Measurements from ENCODE around the gene HSBP1L1.

The HSBP1L1 gene

GRCh38 chr18:79937103-79937860 lies 27.2 kb upstream of the HSBP1L1 start:
- no peak overlapping the region for H3K4me3 ChIP-seq (ENCODE audit: low read depth, low read length)
- no peak for TF ChIP-seq CTCF (IDR thresholded peaks at IDR 0.05; ENCODE audit: borderline replicate concordance, insufficient read depth, low read depth, low read length)

DNA sequence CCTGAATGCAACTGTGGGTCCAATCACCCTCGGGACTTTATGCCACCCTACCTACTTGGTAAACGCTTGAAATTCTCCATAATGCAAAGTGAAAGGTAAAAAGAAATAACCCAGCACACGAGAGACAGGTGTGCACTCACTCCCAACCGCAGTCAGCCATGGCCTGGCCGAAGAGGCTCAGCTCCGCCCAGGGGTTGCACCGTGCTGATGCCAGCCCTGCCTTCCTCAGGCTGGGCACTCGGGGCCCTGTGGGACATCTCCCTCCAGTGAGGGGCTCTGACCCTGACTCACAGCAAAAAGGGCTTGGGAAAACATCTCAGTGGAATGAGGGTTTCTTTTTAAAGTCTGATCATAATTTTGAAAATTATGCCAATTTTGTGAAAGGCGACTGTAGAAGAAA lies 26.2 kb upstream of the HSBP1L1 start:
- H3K4me3 ChIP-seq (ENCODE audit: low read depth, low read length), result no peak overlapping the region
- TF ChIP-seq CTCF (IDR thresholded peaks at IDR 0.05; ENCODE audit: borderline replicate concordance, insufficient read depth, low read depth, low read length), result no peak

DNA sequence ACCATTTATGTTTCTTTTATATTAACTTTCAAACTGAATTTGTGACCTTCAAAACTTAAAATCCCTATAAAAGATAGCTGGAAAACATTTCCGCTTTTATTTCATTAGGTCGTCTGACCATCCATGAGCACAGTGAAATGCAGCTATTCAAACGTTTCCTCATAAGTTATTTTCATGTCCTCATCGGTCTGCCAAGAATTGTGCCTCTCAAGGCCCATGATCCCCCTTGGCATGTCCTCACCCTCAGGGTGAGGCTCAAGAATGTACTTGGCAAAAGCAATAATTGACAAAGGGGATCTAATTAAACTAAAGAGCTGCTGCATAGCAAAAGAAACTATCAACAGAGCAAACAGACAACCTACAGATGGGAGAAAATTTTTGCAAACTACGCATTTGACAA lies 25.3 kb upstream of the HSBP1L1 start:
- no peak for TF ChIP-seq CTCF (IDR thresholded peaks at IDR 0.05; ENCODE audit: borderline replicate concordance, insufficient read depth, low read depth, low read length)
- H3K4me3 ChIP-seq (ENCODE audit: low read depth, low read length), result no peak overlapping the region

- TF ChIP-seq CTCF (IDR thresholded peaks at IDR 0.05; ENCODE audit: borderline replicate concordance, insufficient read depth, low read depth, low read length), result no peak
- no peak overlapping the region for H3K4me3 ChIP-seq (ENCODE audit: low read depth, low read length)
Observed at GRCh38 chr18:79940126-79940813, 24.2 kb upstream of the HSBP1L1 start.

DNA sequence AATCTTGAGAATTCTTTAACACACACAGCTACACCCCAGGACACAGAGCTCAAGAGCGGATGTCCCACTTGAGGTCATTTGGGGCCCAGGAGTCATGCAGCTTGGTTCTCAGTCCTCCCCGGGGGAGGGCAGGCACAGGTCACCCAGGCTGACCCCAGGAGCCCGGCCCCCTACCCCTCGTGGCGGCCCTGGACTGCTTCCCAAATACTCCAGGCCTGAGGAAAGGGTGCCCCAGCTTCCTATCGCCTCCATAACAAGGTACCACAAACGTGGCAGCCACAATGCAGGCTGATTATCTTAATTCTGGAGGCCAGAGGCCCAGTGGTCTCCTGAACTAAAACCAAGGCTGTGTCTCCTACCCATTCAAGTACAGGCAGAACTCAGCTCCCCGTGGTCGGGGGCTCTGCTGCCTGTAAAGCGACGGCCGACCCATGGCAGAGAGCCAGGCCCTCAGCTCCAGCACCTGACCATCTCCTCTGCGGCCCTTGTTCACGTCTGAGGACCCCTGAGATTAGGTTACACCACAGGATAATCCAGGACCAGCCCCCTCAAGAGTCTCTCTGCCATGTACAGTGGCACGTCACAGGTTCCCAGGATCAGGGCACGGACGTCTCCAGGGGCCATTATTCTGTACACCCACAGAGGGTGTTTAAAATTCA lies 23.5 kb upstream of the HSBP1L1 start:
- TF ChIP-seq CTCF (IDR thresholded peaks at IDR 0.05; ENCODE audit: borderline replicate concordance, insufficient read depth, low read depth, low read length), result no peak

GRCh38 chr18:79941473-79942119 lies 22.8 kb upstream of the HSBP1L1 start:
- H3K4me3 ChIP-seq (ENCODE audit: low read depth, low read length), result no peak overlapping the region
- TF ChIP-seq CTCF (IDR thresholded peaks at IDR 0.05; ENCODE audit: borderline replicate concordance, insufficient read depth, low read depth, low read length), result no peak

More for the DNA sequence above, 23.5 kb upstream of the HSBP1L1 start:
- no peak overlapping the region for H3K4me3 ChIP-seq (ENCODE audit: low read depth, low read length)

Data from GM12875 (cell line).